GM19452 (cell line): ENCODE results near the gene GRIP1.

Experiments
- ATAC-seq: cut with Tn5 transposase; IDR thresholded peaks from one replicate; pipeline ENCODE4 v1.9.1; 2021; ENCODE audit not compliant: unreplicated experiment

Gene GRIP1

GRCh38 chr12:66678338-66679275 is at the start of gene GRIP1:
GRIP1 (minus strand) TSS chr12:66679076; CDS start chr12:66678904, 172 bp downstream.
- ATAC-seq = no peak

- no peak for ATAC-seq
Measured at GRCh38 chr12:66726556-66726955, 47.7 kb upstream of the GRIP1 start.

DNA sequence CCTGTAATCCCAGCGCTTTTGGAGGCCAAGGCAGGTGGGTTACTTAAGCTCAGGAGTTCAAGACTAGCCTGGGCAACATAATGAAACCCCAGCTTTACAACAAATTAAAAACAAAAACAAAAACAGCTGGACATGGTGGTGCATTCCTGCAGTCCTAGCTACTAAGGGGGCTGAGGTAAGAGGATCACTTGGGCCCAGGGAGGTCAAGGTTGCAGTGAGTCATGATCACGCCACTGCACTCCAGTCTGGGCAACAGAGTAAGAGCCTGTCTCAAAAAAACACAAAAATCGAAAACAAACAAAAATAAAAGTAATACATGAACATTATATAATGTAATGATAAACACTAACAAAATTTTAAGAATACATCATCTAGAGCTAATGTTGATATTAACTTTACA is 46.2 kb upstream of the GRIP1 start:
- ATAC-seq = no peak

DNA sequence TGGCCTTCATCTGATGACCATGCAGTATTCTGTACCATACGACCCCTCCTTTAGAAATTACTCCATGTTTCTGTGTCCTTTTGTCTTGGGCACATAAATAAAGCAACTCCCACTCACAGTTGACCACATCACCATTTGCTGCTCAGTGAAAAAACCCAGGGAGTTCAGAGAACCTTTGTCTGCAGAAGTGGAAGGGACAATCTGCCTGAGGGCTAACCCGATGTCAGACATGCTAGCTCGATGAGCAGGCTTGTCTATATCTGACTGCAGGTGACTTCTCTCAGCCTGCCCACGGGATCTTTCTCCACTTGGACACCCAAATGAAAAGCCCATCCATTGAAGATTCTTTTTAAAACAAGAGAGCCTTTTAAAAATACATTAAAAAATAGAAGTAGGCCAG is 45.7 kb upstream of the GRIP1 start:
- ATAC-seq = no peak

- no peak for ATAC-seq
Measured at GRCh38 chr12:66724026-66724425, 45.1 kb upstream of the GRIP1 start.

DNA sequence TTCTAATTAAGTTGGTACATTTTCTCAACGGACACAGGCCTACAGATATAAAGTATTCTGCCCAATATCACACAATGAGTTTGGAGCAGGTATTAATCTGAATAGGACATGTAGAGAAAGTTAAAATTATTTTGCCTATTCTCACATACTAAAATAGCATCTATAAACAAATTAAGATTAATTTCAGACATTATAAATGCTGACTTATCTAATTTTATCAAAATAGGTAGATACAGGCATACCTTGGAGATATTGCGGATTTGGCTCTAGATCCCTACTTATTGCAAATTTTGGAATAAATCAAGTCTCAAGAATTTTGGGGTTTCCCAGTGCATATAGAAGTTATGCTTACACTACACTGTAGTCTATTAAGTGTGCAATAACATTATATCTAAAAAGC is 41.0 kb upstream of the GRIP1 start:
- ATAC-seq = no peak

GRCh38 chr12:66717036-66717673 is 38.3 kb upstream of the GRIP1 start:
- no peak for ATAC-seq

DNA sequence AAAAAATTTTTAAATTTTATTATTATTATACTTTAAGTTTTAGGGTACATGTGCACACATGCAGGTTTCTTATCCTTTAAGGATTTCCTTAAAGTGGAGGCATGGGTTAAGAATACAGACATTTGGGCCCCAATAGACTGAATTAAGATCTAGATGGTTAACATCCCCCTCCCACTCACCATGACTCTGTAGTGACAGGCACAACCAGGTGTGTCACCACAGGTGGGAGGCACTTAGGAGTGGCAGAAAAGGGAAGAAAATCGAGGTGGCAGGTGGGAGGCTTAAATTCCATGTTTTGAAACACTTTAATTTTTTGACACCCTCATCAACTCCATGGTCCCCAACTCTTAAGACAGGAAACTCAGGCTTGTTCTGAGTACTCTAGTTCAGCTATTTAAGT is 37.6 kb upstream of the GRIP1 start:
- no peak for ATAC-seq

GRCh38 chr12:66714709-66715108 is 35.8 kb upstream of the GRIP1 start:
- no peak for ATAC-seq

- no peak for ATAC-seq
Measured at GRCh38 chr12:66713984-66714383, 35.1 kb upstream of the GRIP1 start.

GRCh38 chr12:66709893-66710292 is 31.0 kb upstream of the GRIP1 start:
- ATAC-seq = no peak

- no peak for ATAC-seq
Measured at GRCh38 chr12:66709457-66709773, 30.5 kb upstream of the GRIP1 start.

DNA sequence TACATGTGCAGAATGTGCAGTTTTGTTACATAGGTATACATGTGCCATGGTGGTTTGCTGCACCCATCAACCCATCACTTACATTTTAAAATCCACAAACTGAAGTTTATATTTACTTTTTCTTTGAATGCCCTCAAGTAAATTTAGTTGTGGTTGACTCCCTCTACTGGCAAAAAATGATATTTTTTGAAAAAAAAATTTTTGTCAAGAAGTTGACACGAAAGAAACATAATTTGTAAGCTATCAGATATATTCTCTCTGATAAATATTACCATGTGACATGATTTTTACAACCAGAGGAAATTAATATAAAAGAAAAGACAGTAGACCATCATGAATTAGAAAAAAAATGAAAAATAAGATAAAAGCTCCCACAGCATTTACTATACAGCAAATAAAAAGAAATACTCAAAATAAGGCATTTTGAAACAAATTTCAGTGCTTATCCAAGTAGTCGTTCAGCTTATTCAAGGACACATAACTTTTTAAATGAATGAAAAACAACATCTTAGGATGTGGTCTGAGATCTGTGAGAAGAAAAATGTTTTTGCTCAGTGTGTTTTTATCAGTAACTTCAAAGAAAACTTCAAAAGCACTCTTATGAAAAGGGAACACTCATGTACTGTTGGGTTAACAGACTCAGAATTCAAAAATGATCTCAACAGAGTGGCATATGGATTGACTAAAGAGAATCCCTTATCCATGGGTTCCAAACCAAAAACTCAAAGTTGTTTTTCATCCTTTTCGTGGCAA is 30.0 kb upstream of the GRIP1 start:
- no peak for ATAC-seq

DNA sequence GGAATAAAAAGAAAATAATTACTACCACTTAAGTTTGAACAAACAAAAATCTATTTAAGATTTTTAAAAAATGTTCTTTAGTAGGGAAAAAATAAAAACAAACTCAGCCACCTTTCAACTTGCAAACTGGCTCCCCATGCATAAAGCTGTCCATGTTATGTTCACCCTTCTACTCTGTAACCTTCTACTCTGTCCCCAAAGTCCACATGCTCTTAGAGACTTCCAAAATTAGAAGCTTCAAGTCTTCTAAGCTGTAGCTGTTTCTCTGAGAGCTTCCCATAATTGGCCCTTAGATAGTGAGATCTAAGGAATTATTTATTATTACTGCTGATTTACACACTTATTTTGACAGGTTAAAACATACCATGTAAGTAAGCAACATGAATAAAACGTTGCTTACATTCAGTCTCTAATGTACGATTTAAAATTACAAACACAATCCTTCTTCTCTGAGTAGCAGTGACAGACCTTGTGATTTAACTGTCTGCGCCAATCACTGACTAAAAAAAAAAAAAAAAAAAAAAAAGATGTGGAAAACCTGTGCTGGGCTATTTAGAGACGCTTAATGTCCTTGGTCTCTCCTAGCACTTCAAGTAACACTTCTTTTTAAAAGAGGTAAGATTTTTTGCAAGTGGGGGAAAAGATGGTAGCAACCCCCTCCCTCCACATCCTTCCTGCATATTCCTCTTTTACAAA is 28.3 kb upstream of the GRIP1 start:
- no peak for ATAC-seq

DNA sequence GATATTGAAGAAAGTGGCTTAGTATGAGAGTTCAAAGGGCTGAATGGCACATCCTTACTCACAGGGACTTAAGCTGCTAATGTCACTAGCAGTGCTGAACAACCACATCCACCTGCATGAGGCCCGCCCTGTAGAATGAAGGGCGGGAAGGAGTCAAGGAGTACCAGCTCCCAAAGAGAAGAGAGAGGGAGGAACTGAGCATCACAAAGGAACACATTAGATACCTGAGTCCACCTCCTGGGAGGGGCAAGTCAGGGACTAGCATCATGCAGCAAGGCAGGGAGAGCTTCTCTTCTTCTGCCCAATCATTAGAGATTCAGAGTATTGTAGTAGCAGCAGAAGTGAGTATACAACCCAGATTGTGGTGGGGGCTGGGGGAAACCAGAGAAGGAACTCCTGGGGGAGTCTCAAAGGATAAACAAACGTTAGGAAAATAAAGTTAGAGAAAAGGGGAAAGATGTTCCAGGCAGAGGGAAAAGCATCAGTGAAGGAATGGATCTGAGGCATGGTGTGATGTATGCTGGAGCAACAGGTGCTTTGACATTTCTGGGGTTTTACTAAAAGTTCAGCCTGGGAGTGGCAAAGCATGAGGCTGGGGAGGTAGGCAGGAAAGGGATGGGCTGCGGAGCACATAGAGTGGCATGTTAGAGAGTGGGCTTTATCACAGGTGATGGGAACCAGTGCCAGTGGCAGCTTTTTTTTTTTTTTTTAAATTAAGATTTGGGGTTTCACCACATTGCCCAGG is 21.0 kb upstream of the GRIP1 start:
- ATAC-seq = no peak

DNA sequence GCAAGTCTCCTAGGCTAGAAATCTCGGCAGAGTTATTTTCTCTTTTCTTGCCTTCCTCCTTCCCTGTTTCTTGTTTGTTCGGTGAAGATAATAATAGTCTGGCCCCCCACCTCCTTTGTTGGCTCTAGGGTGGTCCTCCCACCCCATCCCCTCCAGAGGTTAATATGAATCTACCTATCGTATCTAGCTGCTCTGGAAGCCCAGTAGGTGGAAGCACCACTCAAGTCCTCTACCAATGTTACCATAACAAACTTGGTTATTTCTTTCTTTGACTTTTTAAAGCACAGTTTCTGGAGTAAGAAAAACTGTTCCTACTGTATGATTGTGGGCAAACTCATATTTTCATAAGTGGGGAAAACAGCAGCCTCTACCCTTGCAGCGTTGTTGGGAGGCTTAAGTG is 19.7 kb upstream of the GRIP1 start:
- no peak for ATAC-seq

GRCh38 chr12:66697404-66697803 is 18.5 kb upstream of the GRIP1 start:
- no peak for ATAC-seq

GRCh38 chr12:66694666-66695613 is 16.1 kb upstream of the GRIP1 start:
- ATAC-seq = no peak

GRCh38 chr12:66693901-66694513 is 15.1 kb upstream of the GRIP1 start:
- ATAC-seq = peak; percentile 81
